Astrocyte of the cerebellum (primary cell): ENCODE measurements around the gene MAZ.
"Not testable (repeated sequence)": the region's sequence is repeated elsewhere in the genome, so short reads cannot be mapped to it uniquely, and the experiment has no call there.

Source experiments
- DNase-seq: peaks from one replicate; pipeline ENCODE4 v3.0.0-alpha.2; 2011; ENCODE audit warnings: low read depth
- H3K4me3 ChIP-seq: 2 replicates; pipeline ENCODE4 v1.5.1; 2011; ENCODE audit warnings: mild to moderate bottlenecking, low read depth, low read length, moderate library complexity
- in situ Hi-C: cut with HindIII; loops from 2 replicates; pipeline ENCODE4 v1.10.0; 2017; ENCODE audit warnings: low sequenced_read_pairs
- TF ChIP-seq, protein P1 (sequence below): IDR thresholded peaks from 2 replicates; pipeline ENCODE4 v1.5.1; 2012; ENCODE audit warnings: low read length, low read depth, moderate library complexity, mild to moderate bottlenecking; ENCODE audit errors: missing control alignments

Gene MAZ

GRCh38 chr16:29775742-29776408 lies 30.5 kb upstream of the MAZ start:
- in situ Hi-C loops: no loop called here
- no peak for DNase-seq
- TF ChIP-seq, protein P1, sequence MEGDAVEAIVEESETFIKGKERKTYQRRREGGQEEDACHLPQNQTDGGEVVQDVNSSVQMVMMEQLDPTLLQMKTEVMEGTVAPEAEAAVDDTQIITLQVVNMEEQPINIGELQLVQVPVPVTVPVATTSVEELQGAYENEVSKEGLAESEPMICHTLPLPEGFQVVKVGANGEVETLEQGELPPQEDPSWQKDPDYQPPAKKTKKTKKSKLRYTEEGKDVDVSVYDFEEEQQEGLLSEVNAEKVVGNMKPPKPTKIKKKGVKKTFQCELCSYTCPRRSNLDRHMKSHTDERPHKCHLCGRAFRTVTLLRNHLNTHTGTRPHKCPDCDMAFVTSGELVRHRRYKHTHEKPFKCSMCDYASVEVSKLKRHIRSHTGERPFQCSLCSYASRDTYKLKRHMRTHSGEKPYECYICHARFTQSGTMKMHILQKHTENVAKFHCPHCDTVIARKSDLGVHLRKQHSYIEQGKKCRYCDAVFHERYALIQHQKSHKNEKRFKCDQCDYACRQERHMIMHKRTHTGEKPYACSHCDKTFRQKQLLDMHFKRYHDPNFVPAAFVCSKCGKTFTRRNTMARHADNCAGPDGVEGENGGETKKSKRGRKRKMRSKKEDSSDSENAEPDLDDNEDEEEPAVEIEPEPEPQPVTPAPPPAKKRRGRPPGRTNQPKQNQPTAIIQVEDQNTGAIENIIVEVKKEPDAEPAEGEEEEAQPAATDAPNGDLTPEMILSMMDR: no peak
- no peak overlapping the region for H3K4me3 ChIP-seq

DNA sequence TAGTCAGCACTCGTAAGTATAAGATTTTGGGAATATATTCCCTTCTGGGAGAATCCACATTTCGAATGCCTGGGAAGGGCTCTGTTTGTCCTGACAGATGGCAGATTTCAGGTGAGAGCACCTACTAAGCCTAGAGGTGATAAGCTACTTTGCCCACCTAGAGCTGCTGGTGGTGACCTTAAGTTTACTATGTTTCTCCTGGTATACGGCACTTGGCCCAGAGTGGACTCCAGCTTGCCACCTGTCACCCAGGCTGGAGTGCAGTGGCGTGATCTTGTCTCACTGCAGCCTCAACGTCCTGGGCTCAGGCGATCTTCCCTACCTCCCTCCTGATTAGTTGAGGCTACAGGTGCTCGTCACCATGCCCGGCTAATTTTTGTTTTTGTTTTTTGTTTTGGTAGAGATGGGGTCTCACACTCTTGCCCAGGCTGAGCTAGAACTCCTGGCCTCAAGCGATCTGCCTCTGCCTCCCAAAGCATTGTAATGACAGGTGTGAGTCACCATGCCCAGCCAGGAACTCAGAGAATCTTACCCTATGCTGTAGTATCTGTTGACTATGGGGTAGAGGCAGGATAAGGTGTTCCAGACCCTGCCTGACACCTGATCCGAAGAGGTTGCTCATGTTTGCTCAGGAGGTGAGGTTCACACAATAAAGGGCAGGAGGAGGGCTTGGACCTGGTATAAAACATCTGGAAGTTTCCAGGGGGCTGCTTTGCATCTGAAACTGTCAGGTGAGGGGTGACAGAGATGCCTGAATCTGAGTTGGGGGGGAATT lies 28.6 kb upstream of the MAZ start, which contains the start of gene ZG16:
TSS of gene ZG16 (plus strand) at position 681 of the 775 bp plus-strand sequence. CDS start 1,011 bp downstream, outside the sequence.
- no peak for DNase-seq
- in situ Hi-C loops: no loop called here
- no peak within 1 kb of the TSS for H3K4me3 ChIP-seq
- TF ChIP-seq, protein P1: no peak

GRCh38 chr16:29779474-29779873 lies 26.9 kb upstream of the MAZ start:
- no peak overlapping the region for H3K4me3 ChIP-seq
- TF ChIP-seq, protein P1: no peak
- in situ Hi-C loops: no loop called here
- no peak for DNase-seq

DNA sequence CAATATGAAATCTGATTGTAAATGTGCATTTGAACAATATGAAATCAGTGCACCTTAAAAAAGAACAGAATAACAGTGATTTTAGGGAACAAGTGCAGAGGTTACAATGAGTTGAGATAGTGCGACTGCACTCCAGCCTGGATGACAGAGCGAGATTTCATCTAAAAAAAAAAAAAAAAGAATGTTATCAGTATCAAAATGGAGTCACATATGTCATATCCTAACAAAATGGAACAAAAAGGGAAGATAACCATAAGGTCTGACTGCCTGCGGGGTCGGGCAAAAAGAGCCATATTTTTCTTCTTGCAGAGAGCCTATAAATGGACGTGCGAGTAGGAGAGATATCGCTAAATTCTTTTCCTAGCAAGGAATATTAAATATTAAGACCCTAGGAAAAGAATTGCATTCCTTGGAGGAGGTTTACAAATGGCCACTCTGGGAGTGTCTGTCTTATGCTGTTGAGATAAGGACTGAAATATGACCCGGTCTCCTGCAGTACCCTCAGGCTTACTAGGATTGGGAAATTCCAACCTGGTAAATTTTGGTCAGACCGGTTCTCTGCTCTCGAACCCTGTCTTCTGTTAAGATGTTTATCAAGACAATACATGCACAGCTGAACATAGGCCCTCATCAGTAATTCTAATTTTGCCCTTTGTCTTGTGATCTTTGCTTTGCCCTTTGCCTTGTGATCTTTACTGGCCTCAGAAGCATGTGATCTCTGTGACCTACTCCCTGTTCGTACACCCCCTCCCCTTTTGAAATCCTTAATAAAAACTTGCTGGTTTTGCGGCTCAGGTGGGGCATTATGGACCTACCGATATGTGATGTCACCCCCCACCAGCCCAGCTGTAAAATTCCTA lies 23.0 kb upstream of the MAZ start:
- in situ Hi-C loops, DNase-seq, H3K4me3 ChIP-seq: not testable (repeated sequence)

GRCh38 chr16:29784157-29784556 lies 22.2 kb upstream of the MAZ start:
- TF ChIP-seq, protein P1: no peak
- in situ Hi-C loops: no loop called here
- no peak overlapping the region for H3K4me3 ChIP-seq
- DNase-seq: no peak

GRCh38 chr16:29784901-29785500 lies 21.3 kb upstream of the MAZ start:
- in situ Hi-C loops: no loop called here
- TF ChIP-seq, protein P1: peak; percentile 86
- no peak for DNase-seq
- peak overlapping the region; percentile 14 for H3K4me3 ChIP-seq

- DNase-seq, H3K4me3 ChIP-seq, in situ Hi-C loops: not testable (repeated sequence)
Measured at GRCh38 chr16:29787155-29787554, 19.2 kb upstream of the MAZ start.
